ENCODE data around the gene MOSMO.

GRCh38 chr16:22123759-22124490 is 116.0 kb downstream of the MOSMO start:
- TF ChIP-seq POLR2A (IDR thresholded peaks at IDR 0.05) = no peak
- TF ChIP-seq CTCF (IDR thresholded peaks at IDR 0.05) = no peak

Data from vagina (tissue), 2 donors.